ACHN (cell line): ENCODE measurements around the gene SMLR1.
"Not testable (repeated sequence)": the region's sequence is repeated elsewhere in the genome, so short reads cannot be mapped to it uniquely, and the experiment has no call there.

Experiments
- DNase-seq: peaks from one replicate; pipeline ENCODE4 v3.0.0-alpha.2; 2015
- in situ Hi-C: cut with HindIII; loops from 2 replicates; pipeline ENCODE4 v1.10.0; 2017; ENCODE audit warnings: low sequenced_read_pairs, low pct_ligation_motif_present, low pct_unique_long_range_greater_than_20kb

The SMLR1 gene

GRCh38 chr6:130827247-130828149 lies at the start of gene SMLR1:
Gene SMLR1 (plus strand): TSS chr6:130827406. CDS start chr6:130827414, 8 bp downstream.
- in situ Hi-C loops = no loop called here
- no peak for DNase-seq

GRCh38 chr6:130778946-130779657 lies 48.1 kb upstream of the SMLR1 start:
- DNase-seq = no peak
- in situ Hi-C loops = no loop called here

DNA sequence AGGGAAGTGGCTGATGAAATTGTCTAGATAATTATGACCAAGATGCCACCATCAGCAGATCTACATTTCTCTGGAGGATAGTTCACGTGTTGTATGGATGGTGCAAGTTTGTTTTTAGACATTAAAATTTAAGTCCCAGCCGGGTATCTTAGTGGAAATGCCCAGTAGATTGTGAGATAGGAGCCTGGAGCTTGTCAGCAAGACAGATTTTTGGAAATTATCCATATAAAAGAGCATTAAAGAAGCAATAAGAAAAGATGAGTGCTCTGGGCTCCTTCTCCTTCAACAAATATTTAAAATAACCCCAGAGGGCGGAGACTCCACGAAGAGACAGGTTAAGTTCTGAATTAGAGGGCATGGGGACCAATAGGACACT lies 47.6 kb upstream of the SMLR1 start:
- no peak for DNase-seq
- in situ Hi-C loops = no loop called here

- in situ Hi-C loops = no loop called here
- DNase-seq = no peak
These were observed 47.1 kb upstream of the SMLR1 start for GRCh38 chr6:130780122-130780521.

DNA sequence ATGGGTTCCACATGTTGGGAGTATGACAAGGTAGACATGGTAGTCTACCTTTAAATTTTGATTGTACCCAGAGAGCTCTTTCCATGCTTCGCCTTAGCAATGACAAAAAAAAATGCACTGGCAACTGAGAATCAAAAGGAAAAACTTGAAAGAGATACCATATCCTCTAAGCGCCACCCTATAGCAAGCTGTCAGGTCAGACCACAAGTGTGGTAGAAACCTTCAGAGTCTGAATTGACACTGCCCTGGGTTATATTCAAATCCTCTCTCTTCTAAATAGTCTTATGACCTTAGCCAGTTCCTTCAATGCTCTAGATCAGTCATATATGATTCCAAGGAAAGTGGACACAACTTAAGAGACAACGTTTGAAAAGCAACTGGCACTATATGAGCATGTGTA lies 45.6 kb upstream of the SMLR1 start:
- in situ Hi-C loops = no loop called here
- no peak for DNase-seq

DNA sequence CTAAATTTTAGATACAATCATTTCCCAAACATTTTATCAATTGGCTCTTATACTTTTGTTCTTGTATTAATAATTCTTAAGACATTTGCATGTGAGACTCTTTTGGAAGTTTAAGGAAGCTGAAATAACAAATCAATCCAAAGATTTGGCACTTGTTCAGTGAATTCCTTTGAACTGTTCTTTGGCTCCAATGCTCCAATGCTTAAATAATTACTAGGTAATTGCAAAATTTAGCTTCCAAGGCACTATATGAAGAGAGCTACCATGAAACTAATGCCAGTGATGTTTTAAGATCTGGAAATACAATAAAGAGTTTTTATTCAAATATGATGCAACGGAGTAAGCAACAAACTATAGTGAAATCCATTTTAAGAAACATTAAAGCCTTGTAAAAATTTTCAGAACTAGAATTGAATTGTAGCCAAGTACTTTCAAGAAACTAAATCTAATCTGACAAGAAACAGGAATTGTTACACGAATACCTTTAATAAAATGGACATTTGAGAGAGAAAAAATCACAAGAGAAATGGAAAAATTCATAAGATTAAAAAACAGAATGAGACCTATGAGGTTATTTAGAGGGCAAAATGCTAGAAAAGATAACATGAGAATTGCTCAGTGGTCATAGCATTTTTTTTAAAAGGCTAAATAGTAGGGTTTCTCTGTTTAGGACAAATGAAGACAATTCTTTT lies 43.6 kb upstream of the SMLR1 start:
- DNase-seq = no peak

DNA sequence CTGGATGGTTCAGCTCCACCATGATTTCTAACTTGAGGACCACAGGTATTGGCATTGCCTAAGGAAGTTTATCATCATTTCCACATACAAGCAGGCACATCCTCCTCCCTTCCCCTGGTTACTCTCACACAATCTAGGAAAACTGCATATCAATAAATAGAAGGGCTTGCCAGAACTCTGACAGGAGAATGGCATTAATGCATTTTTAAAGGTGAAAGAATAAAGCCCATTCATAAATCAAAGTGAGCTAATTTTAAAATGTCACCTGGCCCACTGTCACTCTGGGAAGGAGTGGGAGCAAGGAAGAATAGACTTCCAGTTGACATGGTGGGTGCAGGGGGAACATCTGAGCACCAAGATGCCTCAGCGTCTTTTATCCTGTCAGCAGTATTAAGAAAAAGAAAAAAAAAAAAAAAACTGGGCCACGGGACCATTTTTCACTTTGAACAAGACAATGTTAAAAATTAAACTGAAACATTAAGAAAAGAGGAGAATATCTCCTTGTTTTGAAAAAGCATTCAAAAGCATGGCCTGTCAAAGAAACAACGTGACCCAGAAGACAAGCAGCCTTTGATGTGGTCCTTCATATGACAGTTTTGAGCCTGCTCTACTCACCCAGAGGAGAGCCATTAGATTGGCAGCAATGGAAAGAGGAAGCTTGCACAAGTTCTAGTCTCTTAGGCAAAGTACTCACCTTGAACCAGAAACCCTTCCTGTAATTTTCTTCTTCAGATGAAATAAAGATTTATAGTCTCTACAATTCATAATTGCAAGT lies 39.3 kb upstream of the SMLR1 start:
- in situ Hi-C loops = no loop called here

More for the DNA sequence above, 43.6 kb upstream of the SMLR1 start:
- in situ Hi-C loops = no loop called here

GRCh38 chr6:130788954-130789353 lies 38.3 kb upstream of the SMLR1 start:
- in situ Hi-C loops = no loop called here
- no peak for DNase-seq

More for the DNA sequence above, 39.3 kb upstream of the SMLR1 start:
- no peak for DNase-seq

DNA sequence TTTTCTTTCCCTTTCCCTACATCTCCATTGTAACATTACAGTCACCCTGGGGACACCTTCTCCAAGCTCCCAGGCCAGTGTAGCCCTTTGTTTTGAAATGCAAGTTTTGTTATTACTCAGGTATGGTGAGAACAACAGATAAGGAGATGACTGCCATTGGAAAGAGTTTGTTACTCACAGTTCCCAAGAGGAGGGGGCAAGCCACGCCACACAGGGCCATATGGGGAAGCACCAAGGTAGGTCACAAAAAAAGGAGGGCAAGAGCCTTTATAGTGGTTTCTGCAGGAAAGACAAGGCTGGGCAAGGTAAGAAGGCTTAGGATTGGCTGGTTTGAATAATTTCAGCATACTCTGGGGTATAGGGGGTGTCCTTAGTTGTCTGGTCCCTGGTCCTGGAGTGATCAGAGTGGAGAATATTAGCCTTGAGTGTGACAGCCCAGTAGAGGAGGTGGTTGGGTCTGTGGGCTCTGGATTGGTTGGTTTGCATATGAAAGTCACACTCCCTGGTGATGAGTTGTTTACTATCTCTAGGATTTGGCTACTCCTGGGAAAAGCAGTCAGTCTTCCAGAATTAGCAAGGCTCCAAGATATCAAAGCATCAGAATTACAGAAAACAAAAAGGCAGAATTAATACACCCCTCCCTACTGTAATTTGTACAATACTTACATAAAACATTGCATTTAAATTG lies 33.1 kb upstream of the SMLR1 start:
- in situ Hi-C loops = no loop called here
- DNase-seq = no peak

GRCh38 chr6:130794738-130795137 lies 32.5 kb upstream of the SMLR1 start:
- in situ Hi-C loops = no loop called here

DNA sequence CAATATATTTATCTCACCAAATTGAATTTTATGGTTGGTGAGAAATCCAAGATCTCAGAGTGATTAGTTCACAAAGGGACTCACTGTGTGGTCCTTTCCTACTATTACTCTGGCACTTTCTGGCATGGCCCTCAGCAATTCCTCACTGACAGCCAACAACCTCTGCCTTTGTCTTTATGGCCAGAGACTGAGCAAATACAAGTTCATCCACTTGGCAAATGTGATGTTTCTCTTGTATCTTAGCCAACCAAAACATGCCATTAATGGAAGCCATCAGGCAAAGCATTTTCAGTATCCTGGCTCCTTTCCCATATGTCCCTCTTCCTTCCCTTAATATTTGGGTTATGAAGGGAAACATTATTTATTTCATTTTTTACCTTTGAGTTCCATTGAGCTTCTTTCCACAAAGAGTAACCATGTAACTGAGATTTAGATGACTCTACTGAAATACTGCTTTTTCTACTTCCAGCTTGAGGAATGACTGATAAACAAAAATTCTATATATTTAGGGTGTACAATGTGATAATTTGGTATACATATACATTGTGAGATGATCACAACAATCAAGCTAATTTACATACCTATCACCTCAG lies 30.8 kb upstream of the SMLR1 start:
- in situ Hi-C loops = no loop called here
- no peak for DNase-seq

More at GRCh38 chr6:130794738-130795137, 32.5 kb upstream of the SMLR1 start:
- no peak for DNase-seq

- no peak for DNase-seq
- in situ Hi-C loops = no loop called here
These were observed 30.1 kb upstream of the SMLR1 start for GRCh38 chr6:130797061-130797460.

GRCh38 chr6:130801368-130801767 lies 25.8 kb upstream of the SMLR1 start:
- not testable (repeated sequence) for DNase-seq

GRCh38 chr6:130810307-130811030 lies 16.7 kb upstream of the SMLR1 start:
- in situ Hi-C loops = no loop called here
- no peak for DNase-seq

More at GRCh38 chr6:130801368-130801767, 25.8 kb upstream of the SMLR1 start:
- in situ Hi-C loops = not testable (repeated sequence)

- no peak for DNase-seq
- in situ Hi-C loops = no loop called here
These were observed 15.3 kb upstream of the SMLR1 start for GRCh38 chr6:130811932-130812331.

DNA sequence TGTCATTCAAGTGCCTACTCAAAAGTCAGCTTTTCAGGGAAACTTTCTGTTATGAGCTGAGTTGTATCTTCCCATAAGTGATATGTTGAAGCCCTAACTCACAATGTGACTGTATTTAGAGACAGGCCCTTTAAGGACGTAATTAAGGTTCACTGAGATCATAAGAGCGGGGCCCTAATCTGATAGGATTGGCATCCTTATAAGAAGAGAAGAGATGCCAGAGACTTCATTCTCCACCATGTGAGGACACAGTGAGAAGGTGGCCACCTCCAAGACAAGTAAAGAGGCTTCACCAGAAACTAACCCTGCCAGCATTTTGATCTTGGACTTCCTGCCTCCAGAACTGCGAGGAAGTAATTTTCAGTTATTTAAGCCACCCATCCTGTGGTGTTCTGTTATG lies 12.7 kb upstream of the SMLR1 start:
- DNase-seq = no peak
- in situ Hi-C loops = no loop called here
